Upper lobe of right lung (tissue), 1 donor: Measurements from ENCODE around the gene MCM7. TPM values are rescaled to one million over a fixed set of nuclear protein-coding genes. Genes with fewer than 3 reads are reported as not detected.
"Not testable (repeated sequence)": the region's sequence is repeated elsewhere in the genome, so short reads cannot be mapped to it uniquely, and the experiment has no call there.

Source experiments
- ATAC-seq: fragments of 200-7000 bp; cut with Tn5 transposase; one replicate; pipeline ENCODE4 v1.9.1; 2020; ENCODE audit warnings: mild to moderate bottlenecking, moderate library complexity
- DNase-seq: peaks from one replicate; pipeline ENCODE4 v3.0.0-alpha.2; 2020
- H3K27ac ChIP-seq: fragments of 200-600 bp; one replicate; pipeline ENCODE4 v1.8.0; 2022
- H3K27me3 ChIP-seq: fragments of 200-600 bp; one replicate; pipeline ENCODE4 v1.8.0; 2022; ENCODE audit warnings: mild to moderate bottlenecking
- H3K36me3 ChIP-seq: fragments of 200-600 bp; one replicate; pipeline ENCODE4 v1.8.0; 2022
- H3K4me1 ChIP-seq: fragments of 200-600 bp; one replicate; pipeline ENCODE4 v1.8.0; 2022
- H3K4me3 ChIP-seq: fragments of 200-600 bp; one replicate; pipeline ENCODE4 v1.8.0; 2022; ENCODE audit warnings: mild to moderate bottlenecking
- H3K9me3 ChIP-seq: fragments of 200-600 bp; one replicate; pipeline ENCODE4 v1.8.0; 2022
- CTCF ChIP-seq: fragments of 200-600 bp; IDR thresholded peaks from one replicate; pipeline ENCODE4 v1.8.0; 2022; ENCODE audit warnings: antibody characterized with exemption
- intact Hi-C: fragments of 100-400 bp; cut with DNase I; formaldehyde crosslinking; loops from one replicate; pipeline ENCODE4 v1.11.0; 2022
- long read RNA-seq: library from polyadenylated mRNA; unstranded; transcript quantifications from one replicate; pipeline ENCODE4 v2.0.0, GENCODE V29; 2021
- total RNA-seq: library from RNA; stranded (reverse); fragmentation: NEBNext Ultra II Directional; extraction: Animal tissue kit (Norgen Biotek cat#: 25700); gene quantifications from one replicate; pipeline ENCODE4 v1.2.1, GENCODE V29; 2021
- donor health status: DM: no; HTN: yes; CAD: no; lungs with severe emphysema.

Gene MCM7
- total RNA-seq, result 48.7 TPM
- long read RNA-seq, transcript MCM7-201 (15 exons, 2,957 nt), result major isoform, 20 of 68 reads
- long read RNA-seq, partial matches to known transcripts, result 9 of 68 reads
- long read RNA-seq, other reads (novel, unspliced or antisense), result 38 of 68 reads

GRCh38 chr7:100101016-100101862 is at the start of gene MCM7, which contains the start of gene AP4M1:
Gene MCM7 (minus strand): TSS chr7:100101397. CDS start chr7:100101294, 103 bp downstream.
Gene AP4M1 (plus strand): TSS chr7:100101643. CDS start chr7:100101715, 72 bp downstream.
- peaks cover 57% of the 10 kb centered on the region for H3K36me3 ChIP-seq
- H3K27me3 ChIP-seq, result no peaks in the 10 kb centered on the region
- peak within 1 kb of the TSS; percentile 94 for H3K27ac ChIP-seq
- H3K4me3 ChIP-seq, result peak within 1 kb of the TSS; percentile 97
- peaks cover 25% of the 10 kb centered on the region for H3K4me1 ChIP-seq
- ATAC-seq, result peak; percentile 94
- intact Hi-C loops, result no loop called here
- H3K9me3 ChIP-seq, result no peaks in the 10 kb centered on the region
- DNase-seq, result peak; percentile 100
- no peak for TF ChIP-seq CTCF

DNA sequence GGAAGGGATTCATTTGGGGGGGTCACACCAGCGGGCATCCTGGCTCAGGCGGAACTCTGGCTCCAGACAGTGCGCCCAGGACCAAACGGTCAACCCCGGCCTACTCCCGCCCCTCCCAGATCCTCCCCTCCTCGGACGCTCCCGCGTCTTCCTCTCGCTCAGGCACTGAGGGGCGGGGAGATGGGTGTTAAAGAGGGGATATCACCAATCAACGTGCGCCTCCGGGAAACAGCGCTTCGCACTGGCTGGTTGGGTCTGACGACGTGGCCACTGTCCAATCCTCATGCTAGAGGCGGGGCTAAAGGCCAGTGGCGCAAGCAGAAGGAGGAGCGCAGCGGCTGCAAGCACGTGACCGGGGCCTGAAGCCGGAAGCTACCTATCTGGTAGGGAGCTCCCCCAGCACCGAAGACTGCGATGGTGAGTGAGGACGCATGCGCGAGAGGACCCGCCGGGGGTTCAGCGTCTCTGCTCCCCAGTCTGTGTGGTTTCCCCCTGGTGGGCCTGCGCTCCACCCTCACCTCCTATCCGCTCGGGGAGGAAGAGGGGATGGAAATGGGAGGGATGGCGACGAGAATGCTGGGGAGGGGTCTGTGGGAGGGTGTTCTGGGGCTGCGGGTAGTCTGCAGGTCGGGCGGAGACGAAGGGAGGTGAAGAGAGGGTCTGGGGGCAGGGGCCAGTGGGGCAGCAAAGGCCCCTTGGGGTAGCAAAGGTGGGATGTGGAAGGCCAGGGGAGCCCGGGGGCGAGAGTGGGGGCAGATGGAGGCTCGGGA is 47.5 kb upstream of the MCM7 start, which contains the start of gene LAMTOR4:
LAMTOR4 (plus strand) TSS at position 360 of the 770 bp plus-strand sequence; CDS start at position 415, 55 bp downstream.
- no peak for TF ChIP-seq CTCF
- peak; percentile 99 for ATAC-seq
- Histone ChIP-seq H3K4me1 (peaks cover 11% of the 10 kb centered on the region), H3K9me3 (no peaks in the 10 kb centered on the region), H3K4me3 (peak within 1 kb of the TSS; percentile 88), H3K36me3 (no peaks in the 10 kb centered on the region), H3K27ac (peak within 1 kb of the TSS; percentile 85), H3K27me3 (no peaks in the 10 kb centered on the region)
- intact Hi-C loops, result no loop called here
- peak; percentile 99 for DNase-seq

GRCh38 chr7:100148225-100148558 is 47.0 kb upstream of the MCM7 start:
- Histone ChIP-seq H3K27me3 (no peaks in the 10 kb centered on the region), H3K4me3 (peak overlapping the region; percentile 88), H3K36me3 (no peaks in the 10 kb centered on the region), H3K4me1 (peaks cover 7% of the 10 kb centered on the region), H3K9me3 (no peaks in the 10 kb centered on the region), H3K27ac (peak overlapping the region; percentile 77)
- no peak for TF ChIP-seq CTCF
- ATAC-seq (no peak), DNase-seq (no peak)
- intact Hi-C loops, result no loop called here

DNA sequence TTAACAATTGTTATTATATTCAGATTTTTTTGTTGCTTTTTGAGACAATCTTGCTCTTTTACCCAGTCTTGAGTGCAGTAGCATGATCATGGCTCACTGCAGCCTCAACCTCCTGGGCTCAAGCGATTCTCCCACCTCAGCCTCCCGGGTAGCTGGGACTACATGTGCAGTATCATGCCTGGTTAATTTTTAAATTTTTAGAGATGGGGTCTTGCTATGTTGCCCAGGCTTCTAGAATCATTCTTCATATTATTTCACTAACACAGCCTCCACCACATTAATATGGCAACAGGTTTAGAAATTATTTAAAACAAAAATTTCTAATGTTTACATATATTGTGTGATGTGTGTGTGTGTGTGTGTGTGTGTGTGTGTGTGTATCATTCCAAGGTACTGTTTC is 46.1 kb upstream of the MCM7 start:
- DNase-seq (no peak), ATAC-seq (no peak)
- Histone ChIP-seq H3K9me3 (no peaks in the 10 kb centered on the region), H3K36me3 (no peaks in the 10 kb centered on the region), H3K27ac (no peak overlapping the region), H3K4me3 (no peak overlapping the region), H3K4me1 (peaks cover 7% of the 10 kb centered on the region), H3K27me3 (no peaks in the 10 kb centered on the region)
- intact Hi-C loops, result no loop called here
- no peak for TF ChIP-seq CTCF

GRCh38 chr7:100146350-100146749 is 45.2 kb upstream of the MCM7 start:
- intact Hi-C loops, H3K9me3 ChIP-seq, ATAC-seq: not testable (repeated sequence)

More at GRCh38 chr7:100146350-100146749, 45.2 kb upstream of the MCM7 start:
- H3K27ac ChIP-seq, H3K4me3 ChIP-seq, H3K36me3 ChIP-seq, DNase-seq, H3K4me1 ChIP-seq, H3K27me3 ChIP-seq: not testable (repeated sequence)
